GM11168 (cell line): ENCODE data around the gene SMG6.
"Not testable (repeated sequence)": the region's sequence is repeated elsewhere in the genome, so short reads cannot be mapped to it uniquely, and the experiment has no call there.

Experiments used
- in situ Hi-C: fragments of 300-500 bp; cut with MboI; formaldehyde crosslinking; loops from one replicate; pipeline ENCODE4 v1.12.0; 2022; ENCODE audit warnings: low sequenced_read_pairs; ENCODE audit not compliant: unreplicated experiment

Gene SMG6

GRCh38 chr17:2212400-2212981 is 91.1 kb downstream of the SMG6 start:
- in situ Hi-C loops: no loop called here

DNA sequence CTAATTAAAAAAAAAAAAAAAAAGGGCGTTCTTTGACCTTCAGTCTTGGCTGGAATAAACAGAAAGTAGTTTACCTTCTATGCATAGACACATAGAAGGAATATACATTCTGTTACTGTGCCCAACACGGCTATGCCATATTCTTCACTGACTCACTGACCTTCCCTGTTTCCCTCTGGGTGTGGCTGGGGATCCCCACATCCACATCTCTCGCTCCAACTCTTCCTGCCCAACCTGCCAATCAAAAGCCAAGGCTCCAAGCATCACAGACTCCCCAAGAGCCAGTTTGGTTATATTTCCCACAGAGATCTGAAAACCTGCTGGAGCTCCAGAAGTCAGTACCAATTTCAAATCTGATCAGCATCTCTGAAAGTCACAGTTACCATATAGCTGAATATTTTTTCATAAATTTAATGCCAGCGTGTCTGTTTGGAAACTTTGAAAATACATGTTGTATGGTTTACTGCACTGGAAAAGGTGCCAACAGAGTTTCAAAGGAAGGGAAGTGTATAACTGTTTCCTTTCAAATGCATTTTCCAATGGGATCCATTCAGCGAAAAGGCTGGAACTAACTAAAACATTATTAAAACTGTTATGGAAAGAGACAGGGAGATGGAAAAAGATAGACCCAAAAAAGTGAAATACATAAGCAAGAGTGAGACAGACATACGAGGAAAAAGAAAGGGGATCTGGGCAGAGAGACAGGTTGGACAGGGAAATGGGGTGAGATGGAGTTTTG is 91.8 kb downstream of the SMG6 start:
- in situ Hi-C loops: no loop called here

DNA sequence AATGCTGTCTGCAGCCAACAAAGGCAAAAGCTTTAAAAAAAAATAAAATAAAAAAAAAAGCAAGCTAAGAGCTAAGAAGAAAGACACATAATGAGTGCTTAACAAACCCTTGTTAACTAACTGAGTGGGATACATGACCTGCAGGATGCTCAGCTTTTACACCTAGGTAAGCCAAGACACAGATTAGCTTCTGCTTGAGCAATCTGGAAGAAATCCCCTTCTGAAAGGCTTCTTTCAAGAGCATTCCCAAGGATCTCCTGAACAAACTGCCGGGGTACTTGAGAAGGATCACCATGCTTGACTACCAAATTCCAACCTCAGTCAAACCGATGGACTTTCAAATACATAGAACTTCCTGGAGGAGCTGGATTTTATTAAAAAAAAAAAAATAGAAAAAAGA is 92.9 kb downstream of the SMG6 start:
- in situ Hi-C loops: no loop called here

- in situ Hi-C loops: no loop called here
Observed at GRCh38 chr17:2207815-2208515, 95.6 kb downstream of the SMG6 start.

- in situ Hi-C loops: no loop called here
Observed at GRCh38 chr17:2204393-2204792, 99.2 kb downstream of the SMG6 start.

DNA sequence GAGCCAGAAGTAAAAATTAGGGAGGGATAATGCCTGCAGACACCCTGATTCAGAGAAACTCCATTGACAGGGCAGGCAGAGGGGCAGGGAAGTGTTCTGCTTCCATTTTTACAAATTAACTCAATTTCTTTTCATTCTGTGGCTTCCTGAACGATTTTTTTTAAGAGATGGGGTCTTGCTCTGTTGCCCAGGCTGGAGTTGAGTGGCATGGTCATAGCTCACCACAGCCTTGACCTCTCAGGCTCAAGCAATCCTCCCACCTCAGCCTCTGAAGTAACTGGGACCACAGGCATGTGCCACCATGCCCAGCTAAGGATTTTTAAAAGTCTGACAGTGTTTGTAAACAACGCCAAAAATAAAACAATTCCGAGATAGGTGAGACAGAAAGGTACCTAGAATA is 99.8 kb downstream of the SMG6 start:
- in situ Hi-C loops: no loop called here

- in situ Hi-C loops: no loop called here
Observed at GRCh38 chr17:2202996-2203575, 100.5 kb downstream of the SMG6 start.

- in situ Hi-C loops: no loop called here
Observed at GRCh38 chr17:2202302-2202995, 101.1 kb downstream of the SMG6 start.

- in situ Hi-C loops: not testable (repeated sequence)
Observed at GRCh38 chr17:2199386-2199785, 104.2 kb downstream of the SMG6 start.

DNA sequence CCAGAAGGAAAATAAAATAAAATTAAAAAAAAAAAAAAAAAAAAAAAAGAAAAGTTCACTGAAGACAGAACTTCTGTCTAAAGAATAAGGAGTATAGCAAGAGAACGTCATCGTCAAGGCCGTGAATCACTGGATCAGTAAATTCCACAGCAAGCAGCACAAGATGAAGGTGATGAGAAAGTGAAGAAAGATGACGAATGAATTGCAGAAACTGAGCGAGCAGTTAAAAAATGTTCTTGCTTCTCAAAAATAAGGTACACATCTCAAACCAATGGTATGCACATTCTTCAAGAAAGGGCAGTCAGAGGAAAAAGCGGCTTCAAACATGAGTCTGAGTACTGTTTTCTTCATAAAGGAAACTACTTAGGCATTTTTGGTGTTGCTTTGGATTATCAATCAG is 104.7 kb downstream of the SMG6 start:
- in situ Hi-C loops: no loop called here

DNA sequence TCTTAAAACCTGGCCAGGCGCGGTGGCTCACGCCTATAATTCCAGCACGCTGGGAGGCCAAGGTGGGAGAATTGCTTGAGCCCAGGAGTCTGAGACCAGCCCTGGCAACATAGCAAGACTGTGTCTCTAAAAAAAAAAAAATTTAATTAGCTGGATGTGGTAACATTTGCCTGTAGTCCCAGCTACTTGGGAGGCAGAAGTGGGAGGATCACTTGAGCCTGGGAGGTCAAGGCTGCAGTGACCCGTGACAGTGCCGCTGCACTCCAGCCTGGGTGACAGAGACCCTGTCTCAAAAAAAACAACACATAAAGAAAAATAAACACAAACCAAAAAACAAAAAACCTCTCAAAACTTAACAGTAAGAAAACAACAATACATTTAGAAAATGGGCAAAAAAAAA is 106.3 kb downstream of the SMG6 start:
- in situ Hi-C loops: no loop called here

GRCh38 chr17:2195729-2196128 is 107.9 kb downstream of the SMG6 start:
- in situ Hi-C loops: no loop called here

GRCh38 chr17:2194889-2195335 is 108.7 kb downstream of the SMG6 start:
- in situ Hi-C loops: no loop called here

- in situ Hi-C loops: no loop called here
Observed at GRCh38 chr17:2192367-2193057, 111.1 kb downstream of the SMG6 start.

DNA sequence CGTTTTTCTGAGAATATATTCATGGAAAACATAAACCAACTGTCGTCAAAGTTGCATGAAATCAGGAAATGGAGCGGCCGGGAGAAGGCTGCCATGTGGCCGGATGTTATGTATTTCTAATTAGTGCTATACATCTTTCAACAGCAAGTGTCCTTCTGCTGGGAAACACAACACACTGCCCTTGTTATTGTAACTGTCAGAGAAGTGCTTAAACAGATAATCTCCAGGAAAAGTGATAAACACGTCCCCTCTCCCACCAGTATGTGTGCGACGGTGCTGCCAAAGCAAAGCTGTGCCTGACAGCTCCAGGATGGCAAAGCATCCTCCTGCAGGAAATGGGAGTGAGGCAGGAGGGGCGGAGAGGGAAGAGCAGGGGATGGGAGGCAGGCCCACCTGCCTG is 111.8 kb downstream of the SMG6 start:
- in situ Hi-C loops: no loop called here

DNA sequence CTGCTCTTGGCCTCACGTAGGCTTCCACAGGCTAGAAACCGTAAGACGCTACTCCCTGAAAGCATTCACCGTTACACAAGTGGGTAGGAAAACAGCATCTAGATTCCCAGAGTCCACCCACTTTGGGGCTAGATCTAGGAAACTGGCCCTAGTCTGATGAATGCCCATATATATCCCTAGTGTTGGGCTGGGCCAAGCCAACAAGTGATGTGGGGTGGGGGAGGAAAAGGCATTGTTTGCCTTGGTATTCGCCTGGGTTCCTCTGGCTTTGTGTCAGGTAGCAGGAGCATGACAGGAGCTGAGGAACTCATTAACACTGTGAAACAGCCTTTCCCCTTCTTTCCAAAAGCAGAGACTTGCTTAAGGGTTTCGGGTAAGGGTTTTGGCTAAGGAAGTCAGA is 112.4 kb downstream of the SMG6 start:
- in situ Hi-C loops: no loop called here

GRCh38 chr17:2190014-2190413 is 113.6 kb downstream of the SMG6 start:
- in situ Hi-C loops: no loop called here

DNA sequence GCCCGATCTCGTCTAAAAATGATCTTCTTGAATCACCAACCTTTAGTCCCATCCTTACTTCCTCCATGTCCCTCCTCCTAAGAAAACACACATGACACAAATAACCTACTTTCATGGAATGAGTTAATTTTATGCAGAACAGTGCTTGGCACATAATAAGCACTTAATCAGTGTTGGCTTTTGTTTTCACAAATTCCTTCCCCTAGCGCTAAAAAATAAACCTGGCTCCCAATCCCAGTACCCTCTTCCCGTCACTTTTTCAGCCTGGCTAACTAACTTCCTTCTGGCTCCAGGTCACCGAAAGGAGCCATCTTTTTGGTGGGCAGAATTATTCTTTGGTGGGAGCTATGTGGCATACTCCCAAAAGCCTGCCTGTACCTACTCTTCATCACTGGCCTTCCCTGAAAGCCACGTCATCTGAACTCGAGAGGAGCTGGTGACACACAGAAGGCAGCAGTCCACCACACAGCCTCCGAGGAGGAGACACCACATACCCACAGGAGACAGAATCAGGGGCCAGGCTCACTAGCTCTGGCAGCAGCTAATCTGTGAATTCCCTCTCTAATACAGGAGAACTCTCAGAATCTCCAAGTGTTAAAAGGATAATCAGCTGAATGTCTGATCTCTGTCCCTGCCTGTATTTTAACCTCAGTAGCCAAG is 114.5 kb downstream of the SMG6 start:
- in situ Hi-C loops: no loop called here

DNA sequence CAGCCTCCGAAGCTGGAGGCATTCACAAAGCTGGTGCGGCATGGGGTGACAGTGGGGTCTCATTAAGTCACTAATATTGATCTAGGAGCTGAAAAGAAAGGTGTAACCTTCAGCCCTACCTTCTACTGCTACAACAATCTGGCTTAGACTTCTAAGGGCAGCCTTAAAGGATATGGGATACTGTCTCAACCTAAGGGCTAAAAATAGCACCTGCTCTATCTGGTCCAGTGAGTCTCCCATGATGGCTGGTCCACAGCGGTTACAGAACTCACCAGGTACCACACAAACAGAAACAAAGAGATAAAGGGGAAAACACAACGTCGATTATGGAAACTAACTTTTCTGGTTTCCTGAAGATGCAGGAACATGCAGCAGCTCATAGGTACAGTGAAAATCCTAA is 115.8 kb downstream of the SMG6 start:
- in situ Hi-C loops: no loop called here

DNA sequence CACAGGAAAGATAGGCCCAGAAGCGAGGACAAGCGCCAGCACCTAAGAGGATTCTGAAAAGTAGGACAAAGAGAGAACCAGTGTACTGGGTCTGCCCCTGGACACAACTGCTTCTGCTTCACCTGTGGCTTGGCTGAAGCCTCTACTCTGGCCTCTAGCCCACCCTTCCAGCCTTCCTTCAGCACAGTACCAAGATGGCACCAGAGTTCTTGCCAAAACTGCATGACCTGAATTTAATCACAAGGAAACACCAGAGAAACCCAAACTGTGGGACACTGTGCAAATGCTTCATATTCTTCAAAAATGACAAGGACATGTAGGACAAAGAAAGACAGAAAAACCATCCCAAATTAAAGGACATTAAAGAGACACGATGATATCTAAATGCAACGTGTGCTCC is 116.6 kb downstream of the SMG6 start:
- in situ Hi-C loops: no loop called here
